Midbrain (tissue), 1 donor: ENCODE data around the gene SCGB3A2.

Experiments
- DNase-seq: peaks from one replicate; lab custom pipeline; 2025; lab: John Stamatoyannopoulos, UW

Gene SCGB3A2

GRCh38 chr5:147878066-147878759, at the start of gene SCGB3A2:
SCGB3A2 (plus strand) TSS chr5:147878711; CDS start chr5:147878804, 93 bp downstream.
- no peak for DNase-seq

GRCh38 chr5:147830035-147830434, 48.5 kb upstream of the SCGB3A2 start:
- no peak for DNase-seq

- no peak for DNase-seq
Measured at GRCh38 chr5:147831465-147831864, 47.0 kb upstream of the SCGB3A2 start, which contains the start of gene SPINK1. SPINK1 (minus strand) TSS chr5:147831671; CDS start chr5:147831577, 94 bp downstream.

- no peak for DNase-seq
Measured at GRCh38 chr5:147832541-147832940, 46.0 kb upstream of the SCGB3A2 start.

- DNase-seq: no peak
Measured at GRCh38 chr5:147835386-147835798, 43.1 kb upstream of the SCGB3A2 start.

- DNase-seq: no peak
Measured at GRCh38 chr5:147836439-147836838, 42.1 kb upstream of the SCGB3A2 start.

- no peak for DNase-seq
Measured at GRCh38 chr5:147842869-147843268, 35.6 kb upstream of the SCGB3A2 start.

GRCh38 chr5:147844846-147845245, 33.7 kb upstream of the SCGB3A2 start:
- DNase-seq: no peak

- no peak for DNase-seq
Measured at GRCh38 chr5:147845618-147846017, 32.9 kb upstream of the SCGB3A2 start.

- no peak for DNase-seq
Measured at GRCh38 chr5:147849226-147849625, 29.3 kb upstream of the SCGB3A2 start.

GRCh38 chr5:147851578-147851977, 26.9 kb upstream of the SCGB3A2 start:
- no peak for DNase-seq

GRCh38 chr5:147852365-147852764, 26.1 kb upstream of the SCGB3A2 start:
- DNase-seq: no peak

- no peak for DNase-seq
Measured at GRCh38 chr5:147853372-147853987, 25.0 kb upstream of the SCGB3A2 start.

GRCh38 chr5:147854331-147854730, 24.2 kb upstream of the SCGB3A2 start:
- DNase-seq: no peak

- no peak for DNase-seq
Measured at GRCh38 chr5:147854894-147855773, 23.4 kb upstream of the SCGB3A2 start.

GRCh38 chr5:147855774-147856069, 22.8 kb upstream of the SCGB3A2 start:
- no peak for DNase-seq

- DNase-seq: no peak
Measured at GRCh38 chr5:147856801-147857200, 21.7 kb upstream of the SCGB3A2 start.

GRCh38 chr5:147857302-147858129, 21.0 kb upstream of the SCGB3A2 start:
- DNase-seq: peak; percentile 73

GRCh38 chr5:147858565-147858964, 19.9 kb upstream of the SCGB3A2 start:
- no peak for DNase-seq

- no peak for DNase-seq
Measured at GRCh38 chr5:147859962-147860640, 18.4 kb upstream of the SCGB3A2 start.

- no peak for DNase-seq
Measured at GRCh38 chr5:147860641-147861025, 17.9 kb upstream of the SCGB3A2 start.
